Parathyroid adenoma (tissue), 2 donors: Measurements from ENCODE around the gene SLC25A13.

Experiments
- H2AFZ ChIP-seq: fragments of 300-600 bp; sonication (generic); one replicate; pipeline ENCODE4 v1.7.0; 2017; ENCODE audit warnings: antibody characterized with exemption, mild to moderate bottlenecking
- H3K27ac ChIP-seq: fragments of 300-600 bp; sonication (generic); one replicate; pipeline ENCODE4 v1.7.0; 2017
- H3K27me3 ChIP-seq: fragments of 300-600 bp; sonication (generic); one replicate; pipeline ENCODE4 v1.7.0; 2017; ENCODE audit warnings: low read length; ENCODE audit not compliant: control insufficient read depth, insufficient read depth
- H3K36me3 ChIP-seq: fragments of 300-600 bp; sonication (generic); one replicate; pipeline ENCODE4 v1.7.0; 2017; ENCODE audit warnings: low read length; ENCODE audit not compliant: control insufficient read depth, insufficient read depth
- H3K4me1 ChIP-seq: fragments of 300-600 bp; sonication (generic); one replicate; pipeline ENCODE4 v1.7.0; 2017; ENCODE audit warnings: control low read depth
- H3K4me2 ChIP-seq: fragments of 300-600 bp; sonication (generic); one replicate; pipeline ENCODE4 v1.7.0; 2017; ENCODE audit warnings: low read length
- H3K4me3 ChIP-seq: fragments of 300-600 bp; sonication (generic); one replicate; pipeline ENCODE4 v1.7.0; 2017; ENCODE audit warnings: low read depth, low read length
- H3K79me2 ChIP-seq: fragments of 300-600 bp; sonication (generic); one replicate; pipeline ENCODE4 v1.7.0; 2017; ENCODE audit warnings: control low read depth
- H3K9ac ChIP-seq: fragments of 300-600 bp; sonication (generic); one replicate; pipeline ENCODE4 v1.7.0; 2017; ENCODE audit warnings: mild to moderate bottlenecking
- H3K9me3 ChIP-seq: fragments of 300-600 bp; sonication (generic); one replicate; pipeline ENCODE4 v1.7.0; 2017; ENCODE audit warnings: low read length; ENCODE audit not compliant: control insufficient read depth
- TF ChIP-seq, protein P1 (sequence below): fragments of 300-600 bp; sonication (generic); IDR thresholded peaks from one replicate; pipeline ENCODE4 v1.7.0; 2017; ENCODE audit warnings: antibody characterized with exemption, mild to moderate bottlenecking
- donor health status: primary hyperparathyroidism.

Gene SLC25A13

DNA sequence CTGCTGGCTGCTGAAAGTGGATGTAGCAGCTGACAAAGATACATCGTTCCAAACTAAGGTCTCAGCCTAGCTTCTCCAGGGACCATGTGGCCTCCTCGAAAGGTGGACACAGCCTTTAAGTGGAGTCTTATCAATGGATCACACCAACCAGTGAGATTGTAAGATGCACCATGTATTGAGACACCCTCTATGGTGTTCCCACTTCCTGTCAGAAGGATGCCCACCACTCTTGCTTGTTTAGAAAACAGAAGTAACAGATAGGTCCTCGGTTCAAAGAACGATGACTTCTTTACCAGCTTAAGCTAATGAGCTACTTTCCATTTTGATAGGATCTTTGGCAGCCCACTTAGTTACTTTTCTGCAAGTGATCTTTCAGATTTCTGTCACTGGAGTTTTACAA lies 34.3 kb downstream of the SLC25A13 start:
- peaks cover 49% of the 10 kb centered on the region for H3K79me2 ChIP-seq
- H3K4me1 ChIP-seq: peaks cover 8% of the 10 kb centered on the region
- no peak overlapping the region for H3K4me2 ChIP-seq
- no peak overlapping the region for H3K9ac ChIP-seq
- H3K27me3 ChIP-seq: no peaks in the 10 kb centered on the region
- H3K9me3 ChIP-seq: no peaks in the 10 kb centered on the region
- no peaks in the 10 kb centered on the region for H3K36me3 ChIP-seq
- no peak overlapping the region for H2AFZ ChIP-seq
- no peak overlapping the region for H3K4me3 ChIP-seq
- TF ChIP-seq, protein P1, sequence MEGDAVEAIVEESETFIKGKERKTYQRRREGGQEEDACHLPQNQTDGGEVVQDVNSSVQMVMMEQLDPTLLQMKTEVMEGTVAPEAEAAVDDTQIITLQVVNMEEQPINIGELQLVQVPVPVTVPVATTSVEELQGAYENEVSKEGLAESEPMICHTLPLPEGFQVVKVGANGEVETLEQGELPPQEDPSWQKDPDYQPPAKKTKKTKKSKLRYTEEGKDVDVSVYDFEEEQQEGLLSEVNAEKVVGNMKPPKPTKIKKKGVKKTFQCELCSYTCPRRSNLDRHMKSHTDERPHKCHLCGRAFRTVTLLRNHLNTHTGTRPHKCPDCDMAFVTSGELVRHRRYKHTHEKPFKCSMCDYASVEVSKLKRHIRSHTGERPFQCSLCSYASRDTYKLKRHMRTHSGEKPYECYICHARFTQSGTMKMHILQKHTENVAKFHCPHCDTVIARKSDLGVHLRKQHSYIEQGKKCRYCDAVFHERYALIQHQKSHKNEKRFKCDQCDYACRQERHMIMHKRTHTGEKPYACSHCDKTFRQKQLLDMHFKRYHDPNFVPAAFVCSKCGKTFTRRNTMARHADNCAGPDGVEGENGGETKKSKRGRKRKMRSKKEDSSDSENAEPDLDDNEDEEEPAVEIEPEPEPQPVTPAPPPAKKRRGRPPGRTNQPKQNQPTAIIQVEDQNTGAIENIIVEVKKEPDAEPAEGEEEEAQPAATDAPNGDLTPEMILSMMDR: no peak
- no peak overlapping the region for H3K27ac ChIP-seq

DNA sequence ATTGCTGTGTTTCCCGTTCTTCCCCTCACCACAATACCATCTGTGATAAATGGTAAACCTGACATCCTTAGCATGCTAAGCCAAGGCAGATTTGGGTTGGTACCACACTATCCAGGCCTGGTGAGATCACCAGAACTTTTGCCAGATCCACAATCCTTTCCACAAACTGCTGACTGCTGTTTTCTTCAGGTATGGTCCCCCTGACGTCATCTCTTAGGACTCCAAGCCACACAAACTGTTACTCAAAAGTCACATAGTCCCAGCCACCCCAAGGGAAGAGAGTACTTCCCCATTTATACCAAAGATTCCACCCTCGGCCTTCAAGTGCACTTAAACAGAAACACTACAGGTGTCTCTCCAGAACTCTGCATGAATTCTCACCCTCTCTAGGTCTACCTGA lies 34.8 kb downstream of the SLC25A13 start:
- peaks cover 8% of the 10 kb centered on the region for H3K4me1 ChIP-seq
- H3K4me3 ChIP-seq: no peak overlapping the region

DNA sequence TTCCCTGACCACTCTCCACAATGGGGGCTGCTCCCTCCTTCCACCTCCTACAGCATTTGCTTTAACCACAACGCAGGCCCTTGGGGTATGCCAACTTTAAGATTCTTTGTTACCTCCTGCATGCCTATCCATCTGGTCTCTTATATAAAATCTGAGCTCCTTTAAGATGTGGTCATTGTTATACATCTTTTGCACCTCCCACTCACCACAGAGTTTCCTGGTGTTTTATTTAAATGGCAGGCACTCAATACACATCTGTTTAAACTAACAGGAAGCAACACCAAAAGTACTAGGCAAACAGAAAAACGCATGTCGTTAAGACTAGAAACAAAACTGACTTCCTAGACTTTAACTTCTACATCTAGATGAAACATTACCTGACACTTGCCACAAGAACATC lies 36.3 kb downstream of the SLC25A13 start:
- H3K27ac ChIP-seq: no peak overlapping the region
- H3K4me3 ChIP-seq: no peak overlapping the region
- TF ChIP-seq, protein P1: no peak
- no peak overlapping the region for H3K4me2 ChIP-seq
- H3K9ac ChIP-seq: no peak overlapping the region
- H3K9me3 ChIP-seq: no peaks in the 10 kb centered on the region
- no peaks in the 10 kb centered on the region for H3K27me3 ChIP-seq
- no peak overlapping the region for H2AFZ ChIP-seq
- H3K79me2 ChIP-seq: peaks cover 40% of the 10 kb centered on the region
- H3K4me1 ChIP-seq: peaks cover 8% of the 10 kb centered on the region
- H3K36me3 ChIP-seq: no peaks in the 10 kb centered on the region

More for the DNA sequence above, 34.8 kb downstream of the SLC25A13 start:
- Histone ChIP-seq H3K4me2 (no peak overlapping the region), H2AFZ (no peak overlapping the region), H3K27me3 (no peaks in the 10 kb centered on the region), H3K79me2 (peaks cover 47% of the 10 kb centered on the region), H3K9ac (no peak overlapping the region), H3K27ac (no peak overlapping the region), H3K36me3 (no peaks in the 10 kb centered on the region), H3K9me3 (no peaks in the 10 kb centered on the region)
- TF ChIP-seq, protein P1: no peak

DNA sequence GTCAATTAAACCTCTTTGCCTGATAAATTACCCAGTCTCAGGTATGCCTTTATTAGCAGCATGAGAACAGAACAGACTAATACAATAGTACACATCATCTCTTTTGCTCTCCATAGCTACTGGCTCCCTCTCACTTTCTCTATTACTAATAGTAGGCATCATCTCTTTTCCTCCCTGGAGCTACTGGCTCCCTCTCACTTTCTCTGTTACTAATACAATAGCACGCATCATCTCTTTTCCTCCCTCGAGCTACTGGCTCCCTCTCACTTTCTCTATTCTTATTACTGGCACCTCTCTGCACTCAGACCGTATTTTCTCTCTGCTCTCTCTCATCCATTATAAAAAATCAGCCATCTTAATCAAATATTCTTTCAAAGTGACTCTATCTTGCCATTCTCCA lies 37.1 kb downstream of the SLC25A13 start:
- Histone ChIP-seq H3K79me2 (peaks cover 43% of the 10 kb centered on the region), H3K4me3 (no peak overlapping the region), H3K27me3 (no peaks in the 10 kb centered on the region), H3K27ac (no peak overlapping the region), H2AFZ (no peak overlapping the region), H3K36me3 (no peaks in the 10 kb centered on the region), H3K9ac (no peak overlapping the region), H3K4me1 (peaks cover 8% of the 10 kb centered on the region), H3K9me3 (no peaks in the 10 kb centered on the region), H3K4me2 (no peak overlapping the region)
- TF ChIP-seq, protein P1: no peak

DNA sequence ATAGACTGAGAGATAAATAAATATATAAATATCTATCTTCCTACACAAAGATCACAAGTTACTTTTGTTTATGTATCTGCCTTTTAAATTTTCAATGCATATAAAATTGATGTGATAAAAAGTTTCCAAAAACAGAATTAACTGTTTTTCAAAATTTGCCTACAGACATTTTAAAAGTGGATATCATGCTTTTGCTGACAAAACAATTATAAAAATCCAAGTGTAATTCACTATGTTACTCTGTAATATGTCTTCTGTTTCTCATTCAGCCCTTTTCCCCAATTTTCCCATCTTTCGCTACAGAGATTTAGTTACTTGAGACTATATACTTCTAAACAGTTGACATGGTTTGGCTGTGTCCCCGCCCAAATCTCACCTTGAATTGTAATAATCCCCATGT lies 37.7 kb downstream of the SLC25A13 start:
- Histone ChIP-seq H3K4me1 (peaks cover 8% of the 10 kb centered on the region), H3K4me2 (no peak overlapping the region), H3K4me3 (no peak overlapping the region), H3K9me3 (no peaks in the 10 kb centered on the region), H3K27me3 (no peaks in the 10 kb centered on the region), H3K9ac (no peak overlapping the region), H3K36me3 (no peaks in the 10 kb centered on the region), H3K27ac (no peak overlapping the region), H2AFZ (no peak overlapping the region), H3K79me2 (peaks cover 37% of the 10 kb centered on the region)
- TF ChIP-seq, protein P1: no peak
